ENCODE results near the gene SUSD4.

GRCh38 chr1:223363856-223364684, at the start of gene SUSD4:
- TF ChIP-seq CTCF (IDR thresholded peaks at IDR 0.05) (no peak), POLR2A (IDR thresholded peaks at IDR 0.05) (no peak), EP300 (IDR thresholded peaks at IDR 0.05) (no peak)
